HEK293 (cell line): ENCODE results near the gene DIDO1.

Experiments
- YY1 ChIP-seq: fragments of 450-650 bp; formaldehyde crosslinking; IDR thresholded peaks from 2 replicates; pipeline ENCODE4 v1.5.1; 2018; ENCODE audit warnings: missing biosample characterization, missing genetic modification characterization
- ZBTB8A ChIP-seq: fragments of 450-650 bp; formaldehyde crosslinking; IDR thresholded peaks from 2 replicates; pipeline ENCODE4 v1.5.1; 2016; ENCODE audit warnings: missing biosample characterization, missing genetic modification characterization
- ZNF501 ChIP-seq: fragments of 450-650 bp; formaldehyde crosslinking; IDR thresholded peaks from 2 replicates; pipeline ENCODE4 v1.5.1; 2016; ENCODE audit warnings: missing biosample characterization, missing genetic modification characterization
- ZNF654 ChIP-seq: fragments of 450-650 bp; formaldehyde crosslinking; IDR thresholded peaks from 2 replicates; pipeline ENCODE4 v1.5.1; 2016; ENCODE audit warnings: low read depth, missing biosample characterization, missing genetic modification characterization
- ZNF707 ChIP-seq: fragments of 450-650 bp; formaldehyde crosslinking; IDR thresholded peaks from 2 replicates; pipeline ENCODE4 v1.5.1; 2016; ENCODE audit warnings: missing biosample characterization, missing genetic modification characterization

DNA sequence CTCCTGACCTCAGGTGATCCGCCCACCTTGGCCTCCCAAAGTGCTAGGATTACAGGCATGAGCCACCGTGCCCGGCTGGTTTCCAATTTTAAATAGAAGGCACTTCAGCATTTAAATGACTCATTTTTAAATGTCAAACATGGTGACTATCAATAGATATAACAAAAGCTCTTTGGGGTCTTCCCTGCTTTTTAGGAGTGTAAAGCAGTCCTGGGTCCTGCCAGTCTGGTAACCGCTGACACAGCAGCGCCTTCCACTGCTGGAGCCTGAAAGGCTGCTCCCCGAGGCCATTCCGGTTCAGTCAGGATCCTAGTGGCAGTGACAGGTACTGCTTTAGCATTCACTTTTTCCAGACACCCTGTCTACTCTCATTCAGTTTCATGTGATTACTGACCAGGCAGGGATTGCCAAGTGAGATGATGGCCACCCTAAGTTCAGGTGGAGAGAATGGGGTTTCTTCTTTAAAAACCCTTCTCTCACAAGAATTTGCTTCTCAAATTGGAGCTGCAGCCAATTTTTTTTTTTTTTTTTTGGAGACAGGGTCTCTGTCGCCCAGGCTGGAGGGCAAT, 5.1 kb downstream of the DIDO1 start:
- TF ChIP-seq ZNF707 (no peak), ZBTB8A (tag by site-specific recombination) (peak; percentile 54; the same call in 1 of the 2 replicates), ZNF501 (tag by site-specific recombination) (no peak), ZNF654 (tag by site-specific recombination) (no peak), YY1 (tag by site-specific recombination) (no peak)
